Measurements from ENCODE around the gene MED23.

Gene MED23

GRCh38 chr6:131636880-131637792, 9.1 kb upstream of the MED23 start, which contains the start of gene ENPP3:
Gene ENPP3 (plus strand): TSS chr6:131637302. CDS start chr6:131637385, 83 bp downstream.
- H3K36me3 ChIP-seq (replicated peaks; ENCODE audit: insufficient read depth, low read length): no peaks in the 10 kb centered on the region
- H3K27me3 ChIP-seq (replicated peaks; ENCODE audit: insufficient read depth, low read length): no peaks in the 10 kb centered on the region
- H4K20me1 ChIP-seq (ENCODE audit: insufficient read depth, low read length): no peaks in the 10 kb centered on the region
- TF ChIP-seq CTCF (IDR thresholded peaks at IDR 0.05; ENCODE audit: low read length) (no peak), EZH2 (optimal IDR thresholded peaks at IDR 0.05; ENCODE audit: low read depth, low read length) (no peak)
- no peak within 1 kb of the TSS for H3K4me2 ChIP-seq (ENCODE audit: low read depth, low read length)
- no peak within 1 kb of the TSS for H3K9ac ChIP-seq (ENCODE audit: low read length)
- H3F3A ChIP-seq (ENCODE audit: insufficient read depth, low read length): no peaks in the 10 kb centered on the region
- H3K79me2 ChIP-seq (ENCODE audit: low read length): no peaks in the 10 kb centered on the region
- H3K9me3 ChIP-seq (replicated peaks; ENCODE audit: insufficient read depth, low read length): no peaks in the 10 kb centered on the region
- no peak within 1 kb of the TSS for H2AFZ ChIP-seq (ENCODE audit: low read length)
- no peaks in the 10 kb centered on the region for H3K9me2 ChIP-seq (replicated peaks; ENCODE audit: insufficient read depth, low read length)
- H3K27ac ChIP-seq (ENCODE audit: low read length): no peak within 1 kb of the TSS
- no peaks in the 10 kb centered on the region for H3K4me1 ChIP-seq (ENCODE audit: low read length)
- no peak for DNase-seq
- no peak within 1 kb of the TSS for H3K4me3 ChIP-seq (ENCODE audit: low read length)

- no peaks in the 10 kb centered on the region for H3K9me2 ChIP-seq (replicated peaks; ENCODE audit: insufficient read depth, low read length)
- H3K9me3 ChIP-seq (replicated peaks; ENCODE audit: insufficient read depth, low read length): no peaks in the 10 kb centered on the region
- no peak overlapping the region for H3K4me2 ChIP-seq (ENCODE audit: low read depth, low read length)
- H3F3A ChIP-seq (ENCODE audit: insufficient read depth, low read length): no peaks in the 10 kb centered on the region
- H3K9ac ChIP-seq (ENCODE audit: low read length): no peak overlapping the region
- no peak overlapping the region for H3K4me3 ChIP-seq (ENCODE audit: low read length)
- no peak overlapping the region for H2AFZ ChIP-seq (ENCODE audit: low read length)
- no peaks in the 10 kb centered on the region for H3K27me3 ChIP-seq (replicated peaks; ENCODE audit: insufficient read depth, low read length)
- no peaks in the 10 kb centered on the region for H3K36me3 ChIP-seq (replicated peaks; ENCODE audit: insufficient read depth, low read length)
- TF ChIP-seq EZH2phosphoT487 (IDR thresholded peaks at IDR 0.05; ENCODE audit: low read length): no peak
- TF ChIP-seq CTCF (IDR thresholded peaks at IDR 0.05; ENCODE audit: low read length): no peak
- no peak for TF ChIP-seq EZH2 (optimal IDR thresholded peaks at IDR 0.05; ENCODE audit: low read depth, low read length)
- H4K20me1 ChIP-seq (ENCODE audit: insufficient read depth, low read length): no peaks in the 10 kb centered on the region
- no peak overlapping the region for H3K27ac ChIP-seq (ENCODE audit: low read length)
- H3K79me2 ChIP-seq (ENCODE audit: low read length): no peaks in the 10 kb centered on the region
- DNase-seq: no peak
- no peaks in the 10 kb centered on the region for H3K4me1 ChIP-seq (ENCODE audit: low read length)
Observed at GRCh38 chr6:131635384-131636340, 7.6 kb upstream of the MED23 start.

GRCh38 chr6:131631625-131632289, 3.7 kb upstream of the MED23 start:
- Histone ChIP-seq H2AFZ (ENCODE audit: low read length) (no peak overlapping the region), H3K27ac (ENCODE audit: low read length) (no peak overlapping the region), H3K27me3 (replicated peaks; ENCODE audit: insufficient read depth, low read length) (no peaks in the 10 kb centered on the region), H3K79me2 (ENCODE audit: low read length) (peaks cover 13% of the 10 kb centered on the region), H3K4me1 (ENCODE audit: low read length) (0 out of 2 replicates have a peak, but pooled peaks cover 3% of the 10 kb centered on the region), H3K9ac (ENCODE audit: low read length) (no peak overlapping the region), H4K20me1 (ENCODE audit: insufficient read depth, low read length) (no peaks in the 10 kb centered on the region), H3K9me3 (replicated peaks; ENCODE audit: insufficient read depth, low read length) (no peaks in the 10 kb centered on the region), H3K9me2 (replicated peaks; ENCODE audit: insufficient read depth, low read length) (no peaks in the 10 kb centered on the region), H3F3A (ENCODE audit: insufficient read depth, low read length) (peaks cover 3% of the 10 kb centered on the region; the same call in 1 of the 2 replicates), H3K4me2 (ENCODE audit: low read depth, low read length) (no peak overlapping the region), H3K4me3 (ENCODE audit: low read length) (no peak overlapping the region), H3K36me3 (replicated peaks; ENCODE audit: insufficient read depth, low read length) (no peaks in the 10 kb centered on the region)
- TF ChIP-seq CTCF (IDR thresholded peaks at IDR 0.05; ENCODE audit: low read length): no peak
- no peak for TF ChIP-seq EZH2phosphoT487 (IDR thresholded peaks at IDR 0.05; ENCODE audit: low read length)
- no peak for TF ChIP-seq EZH2 (optimal IDR thresholded peaks at IDR 0.05; ENCODE audit: low read depth, low read length)
- no peak for DNase-seq
